Hypothalamus (tissue), 51 donors: ENCODE data around the gene STK24.
"Not testable (repeated sequence)": the region's sequence is repeated elsewhere in the genome, so short reads cannot be mapped to it uniquely, and the experiment has no call there.

Experiments
- DNase-seq, 51 donors: peaks; one replicate each; lab custom pipeline; 2025; lab: John Stamatoyannopoulos, UW

STK24 gene

DNA sequence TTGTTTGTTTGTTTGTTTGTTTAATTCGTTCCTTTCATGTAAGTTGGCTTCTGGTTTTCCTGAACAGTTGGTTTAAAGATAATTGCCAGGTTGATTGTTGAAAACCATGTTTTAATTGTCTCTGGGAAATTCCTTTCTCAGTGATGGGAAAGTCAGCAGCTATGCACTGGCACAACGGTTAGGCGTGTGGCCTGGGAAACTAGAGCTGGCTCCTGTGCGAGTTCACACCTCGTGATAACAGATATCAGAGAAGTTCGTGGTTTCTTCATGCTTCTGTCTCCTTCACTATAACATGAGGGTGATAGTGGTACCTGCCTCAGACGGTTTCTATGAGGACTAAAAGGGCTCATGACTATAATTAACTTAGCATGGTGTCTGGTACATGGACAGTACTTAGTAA lies 153.5 kb downstream of the STK24 start:
- no peak for DNase-seq

DNA sequence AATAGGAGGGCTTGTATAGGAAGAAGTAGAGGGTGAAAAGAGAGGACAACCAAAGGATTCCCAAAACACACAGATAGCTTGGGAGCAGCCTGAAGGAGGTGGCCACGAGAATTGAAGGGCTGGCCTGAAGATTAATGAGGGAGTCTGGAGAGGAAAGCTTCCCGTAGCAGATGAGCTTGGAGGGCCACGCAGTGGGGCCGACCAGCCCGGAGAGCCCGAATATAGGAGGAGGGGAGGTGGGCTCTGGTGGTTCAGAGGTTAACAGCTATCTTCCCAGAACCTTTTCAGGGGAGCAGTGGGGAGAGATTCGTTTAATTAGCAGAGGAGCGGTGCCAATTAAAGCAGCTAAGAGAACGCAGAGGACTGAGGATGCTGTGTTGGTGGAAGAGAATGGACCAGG lies 154.9 kb downstream of the STK24 start:
- no peak for DNase-seq

DNA sequence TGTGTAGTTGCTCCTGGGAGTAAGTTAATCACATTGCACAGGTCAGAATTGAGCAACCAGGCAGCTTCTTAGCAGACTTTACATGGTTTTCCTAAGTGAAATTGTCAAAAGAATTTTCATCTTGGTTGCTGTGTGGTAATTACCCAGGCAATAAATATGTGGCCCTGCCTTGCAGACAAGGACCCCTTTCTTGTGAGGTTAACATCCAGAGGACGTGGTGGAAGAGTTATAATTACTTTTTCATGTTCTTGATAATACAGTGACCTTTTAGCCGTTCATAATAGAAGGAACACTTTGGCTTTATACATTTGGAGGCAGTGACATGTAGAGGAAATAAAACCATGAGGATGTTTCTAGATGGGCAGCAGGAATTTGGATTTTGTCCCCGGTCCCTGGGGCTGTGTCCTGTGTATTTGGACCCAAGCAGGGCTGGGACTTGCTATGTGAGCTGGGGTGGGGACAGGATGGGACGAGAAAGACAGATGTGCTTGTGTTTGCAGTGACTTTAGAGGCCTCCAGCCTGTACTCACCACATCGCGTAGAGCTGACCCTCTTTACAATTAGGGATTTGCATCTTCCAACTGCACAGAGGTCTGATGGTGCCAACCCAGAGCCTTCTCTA lies 156.2 kb downstream of the STK24 start:
- DNase-seq, result no peak

DNA sequence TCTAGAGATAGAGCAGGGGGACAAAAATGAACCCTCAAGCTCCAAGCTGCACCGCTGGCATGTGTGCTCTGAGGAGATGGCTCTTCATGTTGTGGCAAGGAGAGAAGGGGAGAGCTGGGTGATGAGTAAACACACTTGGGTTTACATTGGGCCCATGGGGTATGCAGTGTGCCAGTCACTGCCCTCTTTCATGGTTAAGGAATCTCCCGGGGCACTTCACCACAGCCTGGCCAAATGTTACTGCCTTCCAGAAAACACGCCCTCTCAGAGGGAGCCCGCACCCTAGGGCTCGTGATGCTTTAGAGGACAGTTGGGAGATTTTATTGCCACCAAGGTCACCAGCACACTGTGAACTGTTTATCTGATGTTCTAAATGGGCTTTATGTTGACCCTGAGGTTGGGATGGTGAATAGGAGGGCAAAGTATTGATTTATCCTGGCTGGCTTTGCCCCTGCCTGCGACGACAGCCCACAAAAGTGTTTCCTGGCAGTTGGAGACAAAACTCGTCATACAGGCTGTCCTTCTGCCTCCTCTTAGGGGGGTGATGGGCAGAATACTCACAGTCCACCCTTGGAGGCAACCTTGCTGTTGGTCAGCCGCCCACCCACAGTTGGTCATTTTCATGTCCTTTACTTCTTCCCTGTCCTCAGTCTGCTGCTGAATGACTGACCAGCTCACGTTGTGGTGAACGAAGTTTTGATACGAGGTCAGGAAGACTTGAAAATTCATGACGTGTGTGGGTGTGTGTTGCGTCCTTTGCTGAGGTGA lies 156.9 kb downstream of the STK24 start:
- no peak for DNase-seq

DNA sequence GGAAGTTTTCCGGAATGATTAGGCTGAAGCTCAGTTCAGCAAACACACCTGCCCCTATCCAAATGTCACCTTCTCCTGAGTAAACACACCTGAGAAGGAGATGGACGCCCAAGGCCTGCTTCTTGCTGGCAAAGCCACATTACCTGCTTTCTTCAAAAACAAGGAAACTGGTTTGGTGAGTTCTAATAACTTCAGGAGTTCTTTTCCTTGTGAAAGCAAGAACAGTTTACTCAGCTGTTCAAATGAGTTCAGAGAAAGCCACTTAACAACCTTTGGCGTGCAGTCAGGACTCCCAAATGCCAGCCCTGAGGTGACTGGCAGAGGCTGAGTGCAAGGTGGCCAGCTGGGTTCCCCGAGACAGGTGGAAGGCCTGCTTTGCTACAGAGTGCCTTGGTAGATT lies 160.5 kb downstream of the STK24 start:
- DNase-seq, result no peak

DNA sequence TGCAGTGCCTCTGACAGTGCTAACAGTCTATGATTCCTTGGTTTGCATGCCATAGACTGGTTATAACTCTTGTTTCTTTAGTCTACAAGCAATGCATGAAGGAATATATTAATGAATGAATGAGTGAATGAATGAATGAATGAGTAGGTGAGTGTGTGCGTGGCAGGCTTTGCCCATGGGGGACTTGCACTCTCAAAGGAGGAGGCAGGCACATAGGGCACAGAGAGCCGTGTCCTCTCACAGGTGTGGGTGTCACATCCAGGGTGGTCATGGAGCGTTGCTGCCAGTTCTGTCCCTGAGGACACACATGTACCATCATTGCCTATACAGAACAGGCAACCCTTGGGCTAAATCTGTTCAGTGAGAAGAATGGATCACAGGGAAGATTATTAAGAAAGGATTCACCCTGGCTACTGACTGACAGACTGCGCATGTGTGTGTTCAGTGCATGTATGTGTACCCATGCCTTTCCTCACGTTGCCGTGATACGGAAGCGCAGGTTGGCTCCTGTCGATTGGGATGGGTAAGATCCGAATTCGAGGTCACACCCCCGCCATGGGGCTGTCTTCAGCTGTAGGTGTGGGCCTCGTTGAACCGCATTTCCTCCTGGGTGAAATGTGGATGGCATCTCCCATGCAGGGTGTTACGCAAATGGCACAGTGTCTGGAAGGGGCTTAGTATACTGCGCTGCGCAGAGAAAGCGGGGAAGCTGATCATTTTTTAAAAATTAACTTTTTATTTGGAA lies 161.4 kb downstream of the STK24 start:
- no peak for DNase-seq

DNA sequence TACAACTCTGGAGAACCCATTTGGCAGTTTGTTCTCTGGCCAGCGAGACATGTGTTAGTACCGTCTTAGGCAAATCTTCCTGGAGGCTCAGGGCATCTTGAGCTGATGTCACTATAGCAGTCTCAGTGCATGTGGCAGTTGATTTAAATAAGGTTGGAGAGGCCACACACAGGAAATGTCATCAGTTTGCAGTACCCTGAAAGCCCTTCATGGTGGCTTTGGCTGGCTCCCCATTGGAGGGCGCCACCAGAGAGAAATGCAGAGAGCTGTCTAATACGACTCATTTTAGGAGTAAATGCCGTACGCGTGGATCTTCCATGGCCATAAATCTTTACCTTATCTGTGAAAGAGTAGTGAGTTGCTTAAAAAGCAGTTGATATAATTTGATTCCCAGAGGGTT lies 163.1 kb downstream of the STK24 start:
- no peak for DNase-seq

DNA sequence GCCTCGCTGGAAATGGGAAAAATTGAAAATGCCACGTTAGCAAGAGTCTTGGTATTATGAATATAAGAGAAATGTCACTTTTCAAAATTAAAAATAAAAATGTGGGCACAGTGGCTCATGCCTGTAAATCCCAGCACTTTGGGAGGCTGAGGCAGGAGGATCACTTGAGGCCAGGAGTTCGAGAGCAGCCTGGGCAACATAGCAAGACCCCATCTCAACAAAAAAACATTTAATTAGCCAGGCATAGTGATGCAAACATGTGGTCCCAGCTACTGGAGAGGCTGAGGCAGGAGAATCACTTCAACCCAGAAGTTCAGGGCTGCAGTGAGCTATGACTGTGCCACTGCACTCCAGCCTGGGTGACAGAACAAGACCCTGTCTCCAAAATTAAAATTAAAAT lies 163.6 kb downstream of the STK24 start:
- DNase-seq, result not testable (repeated sequence)

DNA sequence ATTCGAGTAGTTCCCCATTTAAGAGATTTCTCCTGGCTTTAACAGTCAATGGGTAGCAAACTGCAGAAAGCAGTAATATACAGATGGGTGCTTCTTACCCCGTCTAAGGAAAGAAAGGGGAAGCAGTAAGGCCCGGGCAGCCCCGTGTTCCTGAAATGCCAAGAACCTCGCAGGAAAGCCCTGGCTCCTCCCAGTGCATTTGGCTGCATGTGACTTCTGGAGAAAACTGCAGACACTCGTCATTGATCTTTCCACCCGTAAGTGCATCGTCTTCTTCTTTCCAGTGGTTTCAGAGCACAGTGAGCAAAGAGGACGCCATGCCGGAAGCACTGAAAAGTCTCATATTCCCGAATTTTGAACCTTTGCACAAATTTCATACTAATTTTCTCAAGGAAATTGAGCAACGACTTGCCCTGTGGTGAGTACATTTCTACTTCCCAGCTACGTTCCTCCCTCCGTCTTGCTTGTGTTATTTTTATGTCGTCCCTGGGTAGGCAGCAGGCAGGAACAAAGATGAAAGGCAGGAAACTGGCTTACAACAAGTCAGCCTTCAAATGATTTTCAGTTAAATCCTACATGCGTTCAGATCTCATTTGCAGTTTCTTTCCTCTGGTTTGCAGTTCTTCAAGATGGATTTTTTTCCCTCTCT lies 165.2 kb downstream of the STK24 start:
- no peak for DNase-seq

DNA sequence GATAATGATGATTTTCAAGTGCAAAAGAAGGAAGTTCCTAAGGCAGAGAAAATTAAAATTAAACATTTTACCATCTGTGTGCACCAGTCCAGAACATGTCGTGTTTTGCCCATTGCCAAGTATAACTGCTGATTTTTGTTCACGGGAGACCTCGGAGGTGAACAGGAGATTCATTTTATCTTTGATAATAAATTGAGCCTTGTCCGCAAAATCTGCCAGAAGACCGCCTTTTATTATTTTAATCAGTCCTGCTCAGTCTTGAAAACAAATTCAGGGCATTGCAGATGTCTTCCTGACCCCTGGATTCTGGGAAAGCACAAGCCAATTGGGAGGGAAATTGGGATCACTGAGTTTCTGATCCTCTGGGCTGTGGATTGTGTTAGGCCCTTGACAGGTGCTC lies 165.9 kb downstream of the STK24 start:
- no peak for DNase-seq

DNA sequence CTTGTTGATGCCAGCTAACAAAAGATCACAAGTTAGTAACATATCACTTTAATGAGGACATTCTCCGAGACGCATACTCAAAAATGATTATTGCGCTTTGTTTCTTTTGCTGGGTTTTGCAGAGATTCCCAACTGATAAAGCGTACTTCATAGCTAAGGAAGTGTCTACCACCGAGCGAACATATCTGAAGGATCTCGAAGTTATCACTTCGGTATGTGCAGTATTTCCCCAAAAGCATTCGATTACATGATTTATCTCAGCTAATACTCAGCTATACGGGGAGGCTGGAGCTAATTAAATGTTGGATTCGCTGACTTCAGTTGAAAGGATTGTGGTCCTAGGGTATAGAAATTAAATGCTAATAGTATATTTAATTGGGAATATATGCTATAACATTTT lies 166.3 kb downstream of the STK24 start:
- DNase-seq, result no peak

DNA sequence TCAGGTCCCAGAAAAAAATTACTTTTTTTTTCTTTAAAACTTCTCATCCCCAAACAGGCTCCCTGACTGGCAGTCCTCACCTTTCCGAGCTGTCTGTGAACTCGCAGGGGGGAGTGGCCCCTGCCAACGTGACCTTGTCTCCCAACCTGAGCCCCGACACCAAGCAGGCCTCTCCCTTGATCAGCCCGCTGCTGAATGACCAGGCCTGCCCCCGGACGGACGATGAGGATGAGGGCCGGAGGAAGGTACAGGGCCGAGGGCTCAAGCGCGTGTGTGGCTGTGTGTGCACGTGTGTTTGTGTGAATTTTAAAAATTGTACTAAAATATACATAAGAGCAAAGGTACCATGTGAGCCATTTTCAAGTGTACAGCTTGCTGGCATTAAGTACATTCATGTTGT lies 167.6 kb downstream of the STK24 start:
- DNase-seq, result no peak

DNA sequence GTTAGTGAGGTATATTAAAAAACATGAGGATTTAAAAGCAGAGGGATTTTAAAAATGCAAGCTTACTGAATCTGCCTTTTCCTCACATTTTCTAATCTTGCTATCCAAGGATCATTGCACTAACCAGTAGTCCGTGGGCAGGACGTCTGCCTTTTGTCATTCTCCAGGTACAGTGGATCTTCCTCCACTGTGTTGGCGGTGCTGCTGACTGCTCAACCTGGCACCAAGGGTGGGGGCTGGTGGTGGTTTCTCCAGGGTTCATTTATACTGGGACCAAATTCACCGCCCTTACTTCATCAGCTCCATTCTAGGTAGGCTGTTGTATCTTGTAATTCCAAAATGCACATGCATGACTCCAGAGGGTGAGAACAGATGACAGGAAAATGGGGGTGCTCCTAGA lies 169.3 kb downstream of the STK24 start:
- DNase-seq, result no peak

DNA sequence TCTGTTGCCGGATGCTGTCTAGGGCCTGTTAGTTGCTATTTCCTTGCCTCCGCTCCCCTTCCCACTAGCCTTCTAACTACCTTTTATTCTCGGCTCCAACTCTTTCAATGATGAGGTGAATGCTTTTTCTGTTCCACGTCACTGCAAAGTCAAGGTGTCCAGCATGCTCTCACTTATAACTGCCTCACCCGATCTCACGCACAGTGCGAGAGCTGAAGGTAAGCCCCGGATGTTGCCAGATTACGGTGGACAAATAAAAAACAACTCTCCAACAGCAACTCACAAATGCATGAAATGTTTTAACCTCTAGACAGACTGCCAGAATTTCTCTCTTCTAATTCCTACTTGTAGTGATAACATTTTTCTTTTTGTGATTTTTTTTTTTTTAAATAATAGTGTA lies 169.9 kb downstream of the STK24 start:
- DNase-seq, result no peak

DNA sequence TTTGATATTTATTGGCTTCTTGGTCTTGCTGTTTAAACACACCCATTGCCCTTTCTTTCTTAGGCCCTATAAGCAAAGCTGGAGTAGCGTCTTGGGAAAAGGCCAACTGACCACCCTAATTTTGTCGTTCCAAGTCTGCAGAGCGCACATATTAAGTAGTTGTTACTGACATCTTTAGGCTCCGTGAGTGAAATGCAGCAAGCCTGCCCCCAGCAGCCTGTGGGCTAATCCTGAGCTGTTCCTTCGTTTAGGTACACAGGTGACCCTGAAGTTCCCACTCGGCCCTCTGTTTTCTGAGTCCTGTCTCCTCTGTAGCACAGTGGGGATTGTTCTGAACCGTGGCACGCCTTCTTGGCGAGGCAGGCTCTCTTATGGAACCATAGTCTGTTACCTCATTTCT lies 170.5 kb downstream of the STK24 start:
- DNase-seq, result no peak

DNA sequence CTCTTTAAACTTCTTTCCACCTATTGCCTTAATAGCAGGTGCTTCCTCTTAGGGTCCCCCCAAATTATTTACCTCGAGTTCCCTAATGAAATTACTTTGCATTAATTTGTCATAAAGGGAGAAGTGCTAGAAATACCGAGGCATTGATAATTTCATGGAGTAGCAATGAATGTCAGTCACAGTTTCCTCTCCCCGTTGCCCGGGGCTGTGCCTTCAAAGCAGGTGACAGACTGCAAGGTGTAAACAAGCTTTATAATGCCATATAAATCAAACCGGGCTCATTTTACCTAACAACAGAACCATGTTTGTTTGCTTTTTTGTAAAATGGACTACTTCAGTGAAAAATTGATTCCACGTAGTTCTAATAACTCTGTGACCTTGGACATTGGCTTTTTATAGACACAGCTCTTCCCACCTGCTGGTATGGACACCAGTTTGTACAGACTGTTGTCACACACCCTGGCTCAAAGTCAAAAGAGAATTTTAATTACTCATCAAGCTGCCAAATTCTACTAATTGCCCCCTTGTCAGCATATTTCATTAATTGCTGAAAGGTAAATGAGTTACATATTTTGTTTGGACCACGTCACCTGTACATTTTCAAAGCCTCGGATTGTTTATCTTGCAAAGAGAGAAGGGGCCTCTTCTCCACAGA lies 171.1 kb downstream of the STK24 start:
- no peak for DNase-seq

DNA sequence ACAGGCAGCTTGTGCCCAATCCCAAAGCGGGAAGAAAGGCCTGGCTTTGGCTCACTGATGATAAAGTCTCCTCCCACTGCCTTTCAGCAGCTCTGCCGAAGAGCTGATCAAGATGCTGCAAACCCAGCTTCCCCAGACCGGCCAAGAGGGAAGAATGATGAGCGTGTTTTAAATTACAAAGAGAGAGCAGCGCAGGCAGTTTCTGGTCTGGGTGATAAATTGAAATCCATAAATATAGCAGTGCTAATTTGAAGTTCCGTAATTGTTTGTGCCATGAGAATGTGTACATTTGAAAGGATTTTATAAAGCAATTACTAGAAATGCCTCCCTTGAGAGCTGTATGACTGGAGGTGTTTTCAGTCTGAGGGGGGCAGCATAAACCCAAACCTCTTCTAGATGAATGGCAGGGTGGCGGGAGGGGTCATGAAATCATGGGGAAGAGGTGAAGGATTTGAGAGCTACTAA lies 171.8 kb downstream of the STK24 start:
- DNase-seq, result peak in 22 of 51 donors; percentile 5 to 66 (median 29)

DNA sequence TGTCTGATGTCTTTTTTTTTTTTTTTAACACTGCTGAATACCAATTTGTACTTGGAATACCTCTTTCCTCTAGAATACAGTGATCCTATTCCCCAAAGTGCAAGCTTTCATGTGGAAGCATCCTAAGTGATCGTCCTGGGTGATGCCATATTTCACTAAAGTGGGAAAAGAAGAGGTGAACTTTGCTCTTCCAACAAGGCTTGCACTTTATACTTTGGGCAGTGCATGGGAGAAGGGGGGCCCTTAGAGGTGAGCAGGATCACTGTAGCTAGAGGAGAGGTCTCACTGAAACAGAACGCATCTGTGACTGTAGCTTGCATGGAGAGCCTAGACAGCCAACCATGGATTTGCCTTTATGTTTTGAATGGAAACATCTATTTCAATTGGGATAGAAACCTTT lies 173.8 kb downstream of the STK24 start:
- no peak for DNase-seq

DNA sequence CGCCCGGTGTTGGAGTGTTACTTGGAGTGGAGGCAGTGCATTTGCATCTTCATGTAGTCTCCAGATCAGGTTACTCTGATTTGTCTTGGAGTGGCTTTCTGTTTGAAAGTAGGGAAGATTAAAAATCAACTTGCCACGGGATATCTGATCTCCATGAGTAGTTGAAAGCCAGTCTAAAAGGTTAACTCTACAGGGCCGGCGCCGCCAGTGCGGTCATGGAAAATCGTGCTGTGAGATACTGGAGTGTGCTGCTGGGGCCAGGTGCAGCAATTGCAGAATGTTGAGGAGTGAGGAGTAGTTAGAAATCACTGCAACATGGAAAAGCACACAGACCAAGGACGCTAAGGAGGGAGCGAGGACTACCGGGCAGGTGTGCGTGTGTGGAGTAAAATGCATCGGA lies 175.0 kb downstream of the STK24 start:
- no peak for DNase-seq

DNA sequence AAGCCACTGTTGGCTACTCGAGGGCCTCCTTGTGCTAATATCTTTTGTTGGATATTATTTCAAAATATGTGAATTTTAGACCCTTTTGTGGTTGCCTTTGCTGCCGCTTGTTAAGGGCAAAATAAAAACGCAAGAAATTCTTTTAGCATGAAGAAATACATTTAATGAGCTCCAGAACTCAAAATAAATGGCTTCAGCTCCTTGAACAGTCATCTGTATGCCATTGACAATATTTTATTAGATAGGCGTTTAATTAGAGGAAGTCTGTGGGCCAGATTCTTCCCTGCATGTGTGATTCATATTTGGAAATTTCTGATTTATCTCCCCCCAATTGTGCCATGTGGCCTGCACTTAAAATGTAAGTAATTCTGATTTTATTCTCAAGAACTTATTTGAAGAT lies 177.2 kb downstream of the STK24 start:
- no peak for DNase-seq

DNA sequence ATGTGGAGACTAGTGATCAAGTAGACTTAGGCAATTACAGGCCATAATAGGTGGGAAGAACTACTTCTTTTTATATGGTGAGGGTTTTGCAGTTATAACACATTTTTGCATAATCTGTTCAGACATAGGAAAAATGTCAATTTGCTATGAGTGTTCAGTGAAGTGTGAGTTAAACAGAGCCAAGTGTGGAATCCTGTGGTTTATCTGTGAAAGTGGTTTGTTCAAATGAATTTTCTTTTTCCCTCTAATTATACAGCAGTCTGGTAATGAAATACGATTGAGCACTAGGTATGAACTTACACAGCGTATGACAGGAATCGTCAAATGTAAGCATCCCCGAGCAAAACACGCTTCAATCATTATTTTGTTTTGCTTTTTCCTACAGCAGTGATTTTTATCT lies 178.3 kb downstream of the STK24 start:
- no peak for DNase-seq
